CD4-positive, alpha-beta memory T cell (primary cell): Measurements from ENCODE around the gene EIF5A. TPM values are rescaled to one million over a fixed set of nuclear protein-coding genes. Genes with fewer than 3 reads are reported as not detected.

Experiments
- CTCF ChIA-PET: fragments of 350-600 bp; sonication (Branson Sonifier 250); formaldehyde crosslinking; loops from one replicate; lab custom pipeline; 2021; ENCODE audit warnings: inconsistent platforms; ENCODE audit not compliant: partially characterized antibody; lab: Charles Lee
- POLR2A ChIA-PET: fragments of 350-600 bp; sonication (Branson Sonifier 250); formaldehyde crosslinking; loops from one replicate; lab custom pipeline; 2021; ENCODE audit not compliant: partially characterized antibody; lab: Charles Lee
- DNase-seq, 5 donors: peaks; one replicate each; pipeline versions ENCODE4 v3.0.0 to v3.0.0-alpha.2; 2020 to 2022; ENCODE audit warnings: mixed read lengths in 1 of 5
- H3K27ac ChIP-seq: one replicate; pipeline ENCODE4 v1.7.0; 2013; ENCODE audit warnings: low read depth, low read length
- H3K27me3 ChIP-seq: 2 replicates; pipeline ENCODE4 v1.7.0; 2013; ENCODE audit warnings: mild to moderate bottlenecking, low read length, moderate library complexity; ENCODE audit not compliant: insufficient read depth
- H3K36me3 ChIP-seq: 2 replicates; pipeline ENCODE4 v1.7.0; 2013; ENCODE audit warnings: mild to moderate bottlenecking, low read length, moderate library complexity; ENCODE audit not compliant: insufficient read depth
- H3K4me1 ChIP-seq: 2 replicates; pipeline ENCODE4 v1.7.0; 2013; ENCODE audit warnings: mild to moderate bottlenecking, low read length, moderate library complexity; ENCODE audit not compliant: insufficient read depth
- H3K4me3 ChIP-seq, 2 donors: one replicate each; pipeline ENCODE4 v1.7.0; 2013; ENCODE audit warnings: low read length in 2 of 2, mild to moderate bottlenecking in 1 of 2
- H3K9me3 ChIP-seq, 2 donors: one replicate each; pipeline ENCODE4 v1.7.0; 2013; ENCODE audit warnings: low read length in 2 of 2, control low read depth in 1 of 2; ENCODE audit not compliant: control insufficient read depth in 1 of 2
- H3K27ac Mint-ChIP-seq, 7 donors: one replicate each; pipeline ENCODE4 v1.8.0; 2020 to 2021; ENCODE audit warnings: mixed read lengths in 7 of 7, mild to moderate bottlenecking in 6 of 7, inconsistent platforms in 3 of 7, moderate library complexity in 3 of 7
- H3K27me3 Mint-ChIP-seq, 2 donors: one replicate each; pipeline ENCODE4 v1.8.0; 2020 to 2021; ENCODE audit warnings: mixed read lengths in 2 of 2
- H3K36me3 Mint-ChIP-seq, 2 donors: one replicate each; pipeline ENCODE4 v1.8.0; 2020 to 2021; ENCODE audit warnings: mixed read lengths in 2 of 2, inconsistent platforms in 1 of 2, mild to moderate bottlenecking in 1 of 2
- H3K4me1 Mint-ChIP-seq, 4 donors: one replicate each; pipeline ENCODE4 v1.8.0; 2020 to 2021; ENCODE audit warnings: mixed read lengths in 4 of 4, mild to moderate bottlenecking in 1 of 4
- H3K4me3 Mint-ChIP-seq, 8 donors: one replicate each; pipeline ENCODE4 v1.8.0; 2020 to 2021; ENCODE audit warnings: mixed read lengths in 8 of 8, mild to moderate bottlenecking in 7 of 8, moderate library complexity in 6 of 8, inconsistent platforms in 3 of 8
- H3K9me3 Mint-ChIP-seq, 8 donors: one replicate each; pipeline ENCODE4 v1.8.0; 2020 to 2021; ENCODE audit warnings: mixed read lengths in 8 of 8, mild to moderate bottlenecking in 5 of 8, inconsistent platforms in 3 of 8, moderate library complexity in 1 of 8
- intact Hi-C: fragments of 100-400 bp; cut with micrococcal nuclease; formaldehyde crosslinking; loops from one replicate; pipeline ENCODE4 v1.15.1; 2023
- polyA plus RNA-seq, 2 donors: library from polyadenylated mRNA; unstranded; fragments of 300-500 nt; fragmentation: Illumina TruSeq; gene quantifications; one replicate each; pipeline ENCODE4 v1.2.3, GENCODE V29; 2021
- total RNA-seq, 2 experiments: library from RNA; stranded (reverse); gene quantifications; one replicate each; pipeline ENCODE4 v1.2.3, GENCODE V29; 2021

EIF5A gene
- total and polyA plus RNA-seq, 4 experiments from 2014 or later = 230 to 850 (median 242) TPM

DNA sequence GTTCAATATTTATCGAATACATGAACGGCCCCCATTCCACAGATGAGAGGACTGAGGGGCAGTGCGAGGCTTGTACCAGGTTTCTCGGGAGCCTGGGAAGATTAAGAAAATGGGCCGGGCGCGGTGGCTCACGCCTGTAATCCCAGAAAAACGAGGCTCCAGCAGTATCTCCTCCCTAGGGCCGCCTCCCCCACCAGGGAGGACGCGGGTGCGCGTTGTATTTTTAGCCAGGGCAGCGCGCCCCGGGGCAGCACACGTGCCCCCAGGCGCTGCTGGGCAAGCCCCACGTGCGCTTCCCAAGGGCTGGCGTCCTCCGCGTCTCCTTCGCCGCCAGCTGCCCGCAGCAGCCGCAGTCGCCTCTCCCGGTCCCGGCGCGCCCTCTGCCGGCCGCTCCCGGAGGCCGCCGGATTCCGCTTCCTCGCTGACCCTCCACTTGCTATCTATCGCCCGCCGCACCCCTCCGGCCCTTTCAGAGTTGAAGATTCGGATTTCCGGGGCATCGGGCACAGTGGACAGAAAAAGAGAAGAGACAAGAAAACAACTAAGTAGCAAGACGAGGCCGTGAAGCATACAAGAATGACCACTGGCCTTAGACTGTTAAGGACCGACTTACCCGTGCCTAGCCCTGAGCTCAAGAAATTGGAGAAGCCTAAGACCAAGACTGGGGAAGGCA, 11.1 kb upstream of the EIF5A start:
- peak; percentile 41 to 62 (median 51) for DNase-seq
- Histone ChIP-seq H3K4me3 (no peak overlapping the region), H3K36me3 (no peaks in the 10 kb centered on the region), H3K27ac (no peak overlapping the region), H3K27me3 (no peaks in the 10 kb centered on the region), H3K9me3 (no peaks in the 10 kb centered on the region), H3K4me1 (peaks cover 26% of the 10 kb centered on the region)
- Mint-ChIP-seq H3K27ac (peak overlapping the region in 3 of 7 donors; percentile 55 to 60 (median 59)), H3K9me3 (no peaks in the 10 kb centered on the region), H3K4me3 (peak overlapping the region in 6 of 8 donors; percentile 8 to 86 (median 50)), H3K36me3 (no peaks in the 10 kb centered on the region), H3K4me1 (peaks cover 7 to 31% (median 18%) of the 10 kb centered on the region in 4 donors), H3K27me3 (peaks cover 2 to 19% of the 10 kb centered on the region in 2 donors)
- POLR2A ChIA-PET = interaction anchor here (0.6 to 2.3 kb wide), 15 partner anchors 10 to 278 kb away, joined by 3 to 30 read pairs (median 5); partner anchors contain the start of genes ACADVL, ACAP1, DLG4 and GABARAP
- CTCF ChIA-PET = interaction anchor here (0.6 to 4.4 kb wide), 38 partner anchors 9 to 385 kb away, joined by 3 to 79 read pairs (median 4); partner anchors contain the start of genes ACADVL, ACAP1, DLG4 and GABARAP
- intact Hi-C loops = loop anchor here (1.0 to 10.0 kb wide), 5 partner anchors 10 to 251 kb away; no protein-coding TSS in a partner anchor

DNA sequence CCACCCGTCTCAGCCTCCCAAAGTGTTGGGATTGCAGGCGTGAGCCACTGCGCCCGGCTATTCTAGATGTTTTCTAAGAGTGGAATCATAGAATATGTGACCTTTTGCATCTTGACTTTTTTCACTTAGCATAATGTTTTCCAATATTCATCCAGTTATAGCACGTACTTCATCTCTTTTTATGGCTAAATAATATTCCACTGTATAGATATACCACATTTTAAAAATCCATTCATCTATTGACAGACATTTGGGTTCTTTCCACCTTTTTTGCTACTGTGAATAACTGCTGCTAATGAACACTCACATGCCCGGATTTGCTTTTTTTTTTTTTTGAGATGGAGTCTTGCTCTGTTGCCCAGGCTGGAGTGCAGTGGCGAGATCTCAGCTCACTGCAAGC, 3.2 kb upstream of the EIF5A start:
- peak overlapping the region in 2 of 8 donors; percentile 41 to 46 for H3K4me3 Mint-ChIP-seq
- H3K9me3 ChIP-seq = no peaks in the 10 kb centered on the region
- peak overlapping the region in 3 of 7 donors; percentile 24 to 72 (median 48) for H3K27ac Mint-ChIP-seq
- H3K4me1 Mint-ChIP-seq = peaks cover 6 to 20% (median 10%) of the 10 kb centered on the region in 4 donors
- H3K36me3 Mint-ChIP-seq = peaks cover 3 to 13% of the 10 kb centered on the region in 2 donors
- intact Hi-C loops = no loop called here
- CTCF ChIA-PET = interaction anchor here (1.0 to 1.8 kb wide), 2 partner anchors 23 to 132 kb away, joined by 3 to 5 read pairs; partner anchors contain the start of gene SLC2A4
- no peak overlapping the region for H3K27ac ChIP-seq
- POLR2A ChIA-PET = interaction anchor here (0.7 to 2.1 kb wide), 4 partner anchors 9 to 258 kb away, joined by 3 to 7 read pairs (median 3); partner anchors contain the start of gene GPS2
- no peaks in the 10 kb centered on the region for H3K9me3 Mint-ChIP-seq
- peaks cover 0 to 4% of the 10 kb centered on the region in 2 donors for H3K27me3 Mint-ChIP-seq
- no peak overlapping the region for H3K4me3 ChIP-seq
- H3K36me3 ChIP-seq = peaks cover 2% of the 10 kb centered on the region
- no peaks in the 10 kb centered on the region for H3K27me3 ChIP-seq
- no peak for DNase-seq
- peaks cover 11% of the 10 kb centered on the region for H3K4me1 ChIP-seq

GRCh38 chr17:7307686-7308624, 527 bp downstream of the EIF5A start:
- Mint-ChIP-seq H3K36me3 (peaks cover 35 to 49% of the 10 kb centered on the region in 2 donors), H3K9me3 (peaks cover 0 to 1% (median 0%) of the 10 kb centered on the region in 8 donors), H3K4me3 (peak overlapping the region; percentile 93 to 97 (median 95)), H3K27me3 (peaks cover 0 to 4% of the 10 kb centered on the region in 2 donors), H3K27ac (peak overlapping the region; percentile 99 to 100 (median 99)), H3K4me1 (peaks cover 33 to 55% (median 41%) of the 10 kb centered on the region in 4 donors)
- Histone ChIP-seq H3K27ac (peak overlapping the region; percentile 100), H3K4me3 (peak overlapping the region; percentile 37 to 85), H3K9me3 (no peaks in the 10 kb centered on the region), H3K4me1 (peaks cover 42% of the 10 kb centered on the region), H3K36me3 (peaks cover 36% of the 10 kb centered on the region), H3K27me3 (no peaks in the 10 kb centered on the region)
- ChIA-PET CTCF (interaction anchor here (2.4 to 2.9 kb wide), 2 partner anchors 11 to 28 kb away, joined by 8 to 14 read pairs; partner anchors contain the start of gene ACAP1), POLR2A (interaction anchor here (0.7 to 9.3 kb wide), 15 partner anchors 12 to 378 kb away, joined by 3 to 187 read pairs (median 5); partner anchors contain the start of genes ACAP1, GABARAP, MPDU1 and NEURL4)
- intact Hi-C loops = loop anchor here (1.0 to 5.0 kb wide), 14 partner anchors 7 to 527 kb away; partner anchors contain the start of genes ACAP1, ELP5, FXR2 and GPS2
- DNase-seq = peak in 3 of 5 donors; percentile 72 to 75 (median 73)

DNA sequence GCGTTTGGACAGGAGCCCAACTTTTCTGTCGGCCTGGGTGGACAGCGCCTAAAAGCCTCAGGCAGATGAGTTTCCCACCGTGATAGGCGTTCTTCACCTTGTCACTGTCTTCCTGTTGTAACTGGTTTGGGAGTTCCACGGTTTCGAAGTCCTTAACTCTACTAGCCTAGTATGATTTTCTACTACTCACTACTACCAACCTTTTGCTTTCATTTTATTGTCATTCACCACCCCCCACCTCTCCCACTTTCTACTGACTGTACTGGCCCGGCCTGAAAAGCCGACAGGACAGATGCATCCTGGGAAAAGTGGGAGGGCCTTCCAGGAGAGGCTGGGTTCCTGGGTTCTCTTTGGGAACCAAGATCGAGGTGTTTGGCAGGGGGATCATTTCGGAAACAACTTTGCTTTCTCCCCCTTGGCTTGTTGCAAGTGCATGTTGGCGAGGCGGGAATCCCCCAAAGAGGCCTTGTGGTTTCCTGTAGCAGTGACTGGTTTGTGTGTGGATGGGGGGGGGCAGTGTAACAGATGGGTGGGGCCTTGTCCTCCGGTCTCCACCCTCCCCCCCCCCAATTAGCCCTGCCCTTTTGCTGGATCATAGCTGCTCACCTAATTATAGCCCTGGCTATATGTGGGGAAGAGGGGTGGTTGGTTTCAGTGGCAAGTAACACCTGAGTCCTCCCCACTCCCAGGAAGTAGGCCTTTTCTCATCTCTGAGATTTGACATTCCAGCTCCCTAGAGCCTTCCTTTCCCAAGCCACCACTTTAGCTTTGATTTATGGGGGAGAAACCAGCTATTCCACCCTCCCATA, 1.4 kb downstream of the EIF5A start:
- Histone ChIP-seq H3K27ac (peak overlapping the region; percentile 100), H3K36me3 (peaks cover 45% of the 10 kb centered on the region), H3K4me3 (peak overlapping the region; percentile 37 to 85), H3K9me3 (no peaks in the 10 kb centered on the region), H3K27me3 (no peaks in the 10 kb centered on the region), H3K4me1 (peaks cover 50% of the 10 kb centered on the region)
- Mint-ChIP-seq H3K27me3 (peaks cover 0 to 4% of the 10 kb centered on the region in 2 donors), H3K4me1 (peaks cover 36 to 63% (median 46%) of the 10 kb centered on the region in 4 donors), H3K36me3 (peaks cover 42 to 58% of the 10 kb centered on the region in 2 donors), H3K27ac (peak overlapping the region; percentile 97 to 100 (median 99)), H3K4me3 (peak overlapping the region; percentile 88 to 97 (median 94)), H3K9me3 (peaks cover 0 to 1% (median 0%) of the 10 kb centered on the region in 8 donors)
- DNase-seq = peak; percentile 92 to 99 (median 93)
- POLR2A ChIA-PET = interaction anchor here (0.7 to 9.3 kb wide), 23 partner anchors 9 to 378 kb away, joined by 3 to 187 read pairs (median 4); partner anchors contain the start of genes ACAP1, DVL2, GABARAP and MPDU1
- intact Hi-C loops = loop anchor here (2.0 to 5.0 kb wide), 3 partner anchors 28 to 378 kb away; partner anchors contain the start of genes ACAP1, KCTD11 and TP53
- CTCF ChIA-PET = interaction anchor here (1.2 to 2.9 kb wide), 3 partner anchors 12 to 36 kb away, joined by 4 to 14 read pairs (median 8); partner anchors contain the start of gene ACAP1

DNA sequence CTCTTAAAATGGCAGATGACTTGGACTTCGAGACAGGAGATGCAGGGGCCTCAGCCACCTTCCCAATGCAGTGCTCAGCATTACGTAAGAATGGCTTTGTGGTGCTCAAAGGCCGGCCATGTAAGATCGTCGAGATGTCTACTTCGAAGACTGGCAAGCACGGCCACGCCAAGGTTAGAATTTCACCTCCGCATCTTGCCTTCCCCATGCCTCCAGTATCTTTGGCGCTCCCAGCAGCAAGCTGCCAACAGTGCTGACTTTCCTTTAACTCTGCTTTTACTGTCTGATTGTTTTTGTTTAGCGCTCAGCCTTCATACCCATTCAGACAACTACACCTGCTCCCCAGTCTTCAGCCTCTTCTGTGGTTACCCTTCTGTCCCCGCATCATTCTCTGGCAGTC, 2.2 kb downstream of the EIF5A start:
- peaks cover 0 to 7% (median 0%) of the 10 kb centered on the region in 8 donors for H3K9me3 Mint-ChIP-seq
- POLR2A ChIA-PET = interaction anchor here (0.9 to 9.3 kb wide), 17 partner anchors 8 to 847 kb away, joined by 3 to 187 read pairs (median 5); partner anchors contain the start of genes ACAP1, DVL2, GABARAP and MPDU1
- peaks cover 0 to 4% of the 10 kb centered on the region in 2 donors for H3K27me3 Mint-ChIP-seq
- Histone ChIP-seq H3K27ac (peak overlapping the region; percentile 100), H3K4me1 (peaks cover 58% of the 10 kb centered on the region), H3K9me3 (no peaks in the 10 kb centered on the region), H3K27me3 (no peaks in the 10 kb centered on the region), H3K36me3 (peaks cover 49% of the 10 kb centered on the region), H3K4me3 (peak overlapping the region; percentile 34 to 85)
- H3K27ac Mint-ChIP-seq = peak overlapping the region; percentile 97 to 100 (median 99)
- peak overlapping the region; percentile 88 to 97 (median 94) for H3K4me3 Mint-ChIP-seq
- peak in 1 of 5 donors; percentile 46 for DNase-seq
- peaks cover 40 to 71% (median 53%) of the 10 kb centered on the region in 4 donors for H3K4me1 Mint-ChIP-seq
- CTCF ChIA-PET = interaction anchor here (0.9 to 2.9 kb wide), 5 partner anchors 13 to 128 kb away, joined by 3 to 14 read pairs (median 4); partner anchors contain the start of gene ACAP1
- H3K36me3 Mint-ChIP-seq = peaks cover 49 to 66% of the 10 kb centered on the region in 2 donors
- intact Hi-C loops = loop anchor here (2.0 to 5.0 kb wide), 3 partner anchors 27 to 377 kb away; partner anchors contain the start of genes ACAP1, KCTD11 and TP53
